OCI-LY1 (cell line): ENCODE results near the gene GRM2.
"Not testable (repeated sequence)": the region's sequence is repeated elsewhere in the genome, so short reads cannot be mapped to it uniquely, and the experiment has no call there.

Experiments
- CTCF ChIP-seq: fragments of 200-600 bp; sonication (generic), shearing (Covaris generic); IDR thresholded peaks from 2 replicates; pipeline ENCODE4 v1.5.1; 2017; ENCODE audit warnings: mild to moderate bottlenecking, antibody characterized with exemption, low read length, moderate library complexity, mixed read lengths
- EZH2 ChIP-seq: fragments of 200-600 bp; sonication (generic), shearing (Covaris generic); IDR thresholded peaks from 2 replicates; pipeline ENCODE4 v1.8.0; 2017; ENCODE audit warnings: borderline replicate concordance, mixed run types, mild to moderate bottlenecking, antibody characterized with exemption, low read length, moderate library complexity, mixed read lengths

- not testable (repeated sequence) for TF ChIP-seq CTCF, EZH2
Observed at GRCh38 chr3:51742978-51743377, 36.1 kb downstream of the GRM2 start.
